HG02588 (cell line): Measurements from ENCODE around the gene DNAH12.
"Not testable (repeated sequence)": the region's sequence is repeated elsewhere in the genome, so short reads cannot be mapped to it uniquely, and the experiment has no call there.

Experiments
- ATAC-seq: cut with Tn5 transposase; IDR thresholded peaks from one replicate; pipeline ENCODE4 v1.9.1; 2021; ENCODE audit warnings: mild to moderate bottlenecking, moderate library complexity; ENCODE audit not compliant: unreplicated experiment

The DNAH12 gene

DNA sequence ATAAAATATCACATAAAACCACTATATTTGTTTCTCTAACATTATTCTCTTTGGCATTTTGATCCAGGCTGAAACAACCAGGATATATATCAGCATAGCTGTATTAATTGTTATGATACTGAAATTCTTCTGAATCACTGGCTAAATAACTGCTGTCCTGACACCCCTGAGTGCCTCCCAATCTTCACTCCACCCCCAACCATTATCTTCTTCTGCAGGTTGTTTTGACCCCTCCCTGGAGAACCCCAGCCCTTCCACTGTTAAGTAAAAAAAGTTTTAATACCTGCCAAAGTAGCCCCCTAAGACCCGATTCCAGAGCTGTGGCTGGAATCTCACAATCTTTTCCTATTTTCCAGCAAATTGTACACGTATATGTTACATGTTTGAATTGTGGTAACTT, 124.1 kb downstream of the DNAH12 start:
- ATAC-seq = no peak

DNA sequence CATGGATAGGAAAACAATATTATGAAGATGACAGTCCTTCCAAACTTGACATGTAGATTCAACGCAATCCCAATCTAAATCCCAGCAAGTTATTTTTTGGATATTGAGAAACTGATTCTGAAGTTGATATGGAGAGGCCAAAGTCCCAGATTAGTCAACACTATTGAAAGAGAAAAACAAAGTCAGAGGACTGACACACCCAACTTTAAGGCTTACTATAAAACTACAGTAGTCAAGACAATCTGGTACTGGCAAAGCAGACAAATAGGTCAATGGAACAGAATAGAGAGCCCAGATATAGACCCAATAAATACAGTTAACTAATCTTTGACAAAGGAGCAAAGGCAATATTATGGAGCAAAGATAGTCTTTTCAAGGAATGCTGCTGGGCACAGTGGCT, 132.4 kb downstream of the DNAH12 start:
- no peak for ATAC-seq

DNA sequence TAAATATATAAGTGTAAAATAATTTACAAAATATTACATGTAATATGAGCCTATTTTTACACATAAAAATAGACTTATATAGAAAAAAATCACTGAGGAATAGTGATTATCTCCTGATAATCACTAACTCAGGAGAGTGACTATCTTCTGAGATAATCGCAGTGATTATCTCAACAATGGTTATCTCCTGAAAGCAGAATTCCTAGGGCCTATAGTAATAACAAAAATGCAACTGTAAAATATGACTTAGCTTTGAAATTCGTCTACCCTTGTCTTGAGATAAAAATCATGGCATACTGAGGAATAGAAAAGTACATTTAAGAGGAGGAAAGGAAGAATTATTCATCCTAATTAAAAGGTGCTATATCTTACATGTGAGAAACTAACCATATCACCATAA, 134.7 kb downstream of the DNAH12 start:
- ATAC-seq = no peak

DNA sequence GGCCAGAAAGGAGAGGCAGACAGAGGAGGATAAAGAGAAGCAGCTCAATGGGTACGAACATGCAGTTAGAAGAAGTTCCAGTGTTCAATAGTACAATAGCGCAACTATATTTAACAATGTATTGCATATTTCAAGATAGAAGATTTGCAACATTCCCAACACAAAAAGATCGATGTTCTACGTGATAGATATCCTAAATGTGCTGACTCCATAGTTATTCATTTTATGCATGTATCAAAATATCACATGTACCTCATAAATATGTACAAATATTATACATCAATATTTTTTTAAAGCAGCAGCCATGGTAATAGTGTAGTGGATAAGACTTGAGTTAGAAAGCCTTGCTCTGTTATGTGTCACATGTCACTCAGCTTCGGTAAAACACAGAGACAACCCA, 141.5 kb downstream of the DNAH12 start:
- ATAC-seq = no peak

DNA sequence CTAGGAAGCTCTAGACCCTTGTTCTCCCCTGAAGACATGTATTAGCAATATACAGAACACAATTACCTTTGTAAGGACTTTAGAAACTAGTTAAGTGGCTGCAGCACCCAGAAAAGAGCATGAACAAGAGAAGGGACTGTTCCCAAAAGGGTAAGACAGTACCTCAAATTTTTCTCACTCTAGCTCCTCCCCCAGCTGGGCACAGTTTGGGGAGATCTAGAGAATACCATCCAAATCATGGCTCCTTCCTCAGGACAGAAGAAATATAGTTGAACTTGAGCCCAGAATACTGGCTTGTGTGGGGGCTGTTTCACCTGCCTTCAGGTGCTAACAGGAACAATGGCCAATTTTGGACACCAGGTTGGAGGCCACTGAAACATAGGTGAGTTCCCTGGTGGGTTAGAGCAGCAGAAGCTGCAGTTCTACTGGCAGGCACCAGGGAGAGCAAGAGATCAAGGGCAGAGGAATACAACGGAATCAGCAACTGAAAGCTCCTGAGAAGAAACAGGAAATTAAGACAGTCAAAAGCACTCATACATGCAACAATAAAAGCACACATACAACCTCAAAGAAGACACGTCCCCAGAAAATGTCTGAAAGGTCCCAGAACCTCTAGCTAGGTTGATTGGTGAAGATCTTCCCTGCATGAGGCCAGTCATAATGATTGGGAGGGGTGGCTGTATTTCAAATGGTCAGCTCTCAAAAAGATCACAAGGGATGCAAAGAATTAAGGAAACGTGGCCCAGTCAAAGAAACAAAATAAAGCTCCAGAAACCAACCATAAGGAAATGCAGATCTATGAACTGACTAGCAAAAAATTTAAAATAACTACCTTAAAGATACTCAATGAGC, 146.7 kb downstream of the DNAH12 start:
- ATAC-seq = peak; percentile 88

DNA sequence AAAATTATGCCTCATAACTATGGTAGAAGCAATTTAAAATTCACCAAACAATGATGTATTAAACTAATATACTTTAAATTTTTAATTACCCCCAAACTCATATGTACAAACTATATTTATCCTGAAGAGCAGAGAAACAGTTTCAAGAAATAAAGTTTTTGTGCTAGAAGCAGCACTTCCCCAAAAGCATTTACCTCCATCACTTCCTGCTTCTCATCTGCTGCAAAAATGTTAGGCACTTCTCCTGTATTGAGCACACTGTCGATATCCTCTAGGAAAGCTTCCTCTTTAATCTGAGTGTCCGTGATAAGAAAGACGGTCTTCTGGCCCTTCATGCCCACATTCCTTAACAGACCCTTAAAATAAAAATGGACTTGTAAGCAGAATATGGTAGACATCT, 150.2 kb downstream of the DNAH12 start:
- no peak for ATAC-seq

DNA sequence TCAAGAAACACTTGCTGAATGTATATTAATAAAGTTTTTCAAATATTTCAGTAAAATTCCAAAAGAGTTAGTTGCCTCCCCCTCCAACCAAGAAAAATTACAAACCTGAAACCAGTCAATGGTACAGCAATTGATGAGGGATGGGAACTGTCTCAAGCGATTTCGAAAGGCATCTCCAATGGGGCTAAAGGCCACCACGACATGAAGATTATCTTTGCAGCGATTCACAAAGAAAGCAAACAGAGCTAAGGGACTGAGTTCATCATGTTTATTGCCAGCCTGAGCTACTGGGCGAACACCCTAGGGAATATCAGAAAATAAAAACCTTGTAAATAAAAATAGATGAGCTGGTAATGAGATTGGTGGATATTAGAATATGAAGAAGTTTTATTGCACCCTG, 152.4 kb downstream of the DNAH12 start:
- no peak for ATAC-seq

DNA sequence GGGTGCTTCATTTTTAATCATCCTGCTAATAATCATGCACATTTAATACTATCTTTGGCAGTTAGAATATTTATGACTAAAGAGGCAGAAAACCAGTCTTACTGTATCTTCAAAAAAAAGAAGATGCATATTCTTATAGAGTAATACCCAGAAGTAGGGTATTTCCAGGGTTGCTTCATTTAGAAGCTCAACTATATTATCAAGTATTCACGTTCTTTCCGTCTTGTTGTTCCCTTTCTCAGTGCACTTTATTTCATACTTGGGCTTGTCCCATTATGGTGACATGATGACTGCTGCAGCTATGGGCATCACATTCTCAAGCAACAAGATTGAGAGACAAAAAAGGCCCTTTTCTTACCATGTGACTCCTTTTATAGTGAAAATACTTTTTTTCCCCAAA, 154.9 kb downstream of the DNAH12 start:
- no peak for ATAC-seq

DNA sequence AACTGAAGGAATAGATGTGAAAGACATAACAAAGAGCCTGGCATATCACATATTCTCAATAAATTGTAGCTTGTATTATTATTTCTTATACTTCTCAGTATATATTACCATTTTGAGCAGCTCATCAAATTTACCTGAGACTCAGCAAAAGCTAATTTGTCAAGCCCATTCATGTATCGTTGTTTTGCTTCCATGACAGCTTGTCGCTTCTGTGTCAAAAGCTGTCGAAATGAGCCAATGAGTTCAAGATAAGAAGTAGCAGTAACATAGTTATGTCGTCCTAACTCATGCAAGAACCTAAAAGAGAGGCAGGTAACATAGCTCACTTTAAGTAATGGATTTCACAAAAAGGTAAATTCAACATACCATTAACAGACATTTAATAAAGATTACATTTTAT, 157.8 kb downstream of the DNAH12 start:
- ATAC-seq = no peak

DNA sequence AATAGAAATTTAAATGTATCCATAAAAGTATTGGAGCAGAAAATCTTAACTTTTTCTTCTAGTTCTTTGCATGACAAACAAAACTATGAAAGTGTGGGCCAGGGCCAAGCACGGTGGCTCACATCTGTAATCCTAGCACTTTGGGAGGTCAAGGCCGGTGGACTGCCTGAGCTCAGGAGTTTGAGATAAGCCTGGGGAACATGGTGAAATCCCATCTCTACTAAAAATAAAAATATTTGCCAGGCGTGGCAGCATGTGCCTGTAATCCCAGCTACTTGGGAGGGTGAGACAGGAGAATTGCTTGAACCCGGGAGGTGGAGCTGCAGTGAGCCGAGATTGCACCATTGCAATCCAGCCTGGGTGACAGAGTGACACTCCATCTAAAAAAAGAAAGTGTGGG, 158.6 kb downstream of the DNAH12 start:
- ATAC-seq = no peak

DNA sequence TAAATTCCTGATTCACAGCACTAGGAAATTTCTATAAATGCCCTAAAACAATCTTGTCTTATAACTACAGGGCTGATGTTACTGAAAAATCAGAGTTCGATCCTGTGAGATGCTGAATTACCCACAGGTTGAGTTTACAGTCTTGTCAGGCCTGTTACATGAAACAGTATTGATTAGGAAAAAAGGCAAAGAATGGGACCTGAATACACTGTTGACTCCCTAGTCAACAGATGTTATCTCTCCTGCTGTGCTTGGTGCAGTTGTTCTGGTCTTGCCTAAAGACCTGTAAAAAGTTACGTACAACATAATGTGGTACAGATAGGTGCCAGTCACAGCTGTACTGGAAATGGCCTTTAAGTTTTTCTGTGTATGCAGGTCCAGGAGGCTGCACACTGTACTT, 160.3 kb downstream of the DNAH12 start:
- ATAC-seq = no peak

DNA sequence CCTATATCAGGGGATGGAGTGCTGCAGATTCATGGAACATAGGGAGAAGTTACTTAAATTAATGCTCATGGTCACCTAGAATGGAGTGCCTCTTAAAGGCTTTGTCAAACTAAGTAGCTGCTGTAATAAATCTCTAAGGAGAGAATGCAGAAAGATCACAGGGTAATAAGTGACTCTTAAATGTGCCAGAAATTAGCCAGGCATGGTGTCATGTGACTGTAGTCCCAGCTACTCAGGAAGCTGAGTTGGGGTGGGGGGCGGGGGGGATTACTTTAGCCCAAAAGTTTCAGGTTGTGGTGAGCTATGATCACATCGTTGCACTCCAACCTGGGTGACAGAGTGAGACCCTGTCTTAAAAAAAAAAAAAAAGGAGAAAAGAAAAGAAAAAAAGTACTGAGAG, 160.7 kb downstream of the DNAH12 start:
- no peak for ATAC-seq

DNA sequence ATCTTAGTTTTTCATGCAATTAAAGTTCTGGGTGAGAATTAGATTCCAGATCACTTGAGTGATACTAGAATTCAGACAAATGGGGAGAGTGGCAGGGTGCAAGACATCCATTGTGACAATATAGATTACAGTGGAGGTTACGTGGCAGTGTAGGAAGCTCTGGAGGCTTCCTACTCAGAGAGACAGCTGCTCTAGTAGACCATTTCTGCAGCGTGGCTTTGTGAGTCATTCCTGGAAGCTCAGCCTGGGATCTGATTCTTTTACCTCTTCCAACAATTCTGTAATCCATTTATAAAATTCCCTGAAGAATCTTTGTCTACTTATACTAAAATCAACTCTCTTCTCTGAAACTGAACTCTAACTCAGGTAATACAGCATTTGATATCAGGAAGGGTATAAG, 161.2 kb downstream of the DNAH12 start:
- ATAC-seq = no peak

DNA sequence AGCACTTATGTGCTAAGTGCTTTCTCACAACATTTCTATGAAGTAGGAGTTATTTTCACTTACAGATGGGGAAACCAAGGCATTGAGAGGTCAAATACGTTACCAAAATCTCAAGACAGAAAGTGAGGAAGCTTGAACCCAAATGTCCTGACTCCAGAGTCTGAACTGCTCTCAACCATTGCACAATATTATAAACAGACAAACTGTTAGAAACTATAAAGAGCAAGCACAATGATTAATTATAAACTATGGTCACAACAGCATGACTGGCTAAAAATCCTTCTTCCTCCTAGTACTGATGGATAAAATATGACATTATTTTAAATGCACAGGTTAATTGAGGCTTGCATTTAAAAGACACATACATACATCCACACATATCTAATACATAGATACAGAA, 173.8 kb downstream of the DNAH12 start:
- ATAC-seq = no peak

DNA sequence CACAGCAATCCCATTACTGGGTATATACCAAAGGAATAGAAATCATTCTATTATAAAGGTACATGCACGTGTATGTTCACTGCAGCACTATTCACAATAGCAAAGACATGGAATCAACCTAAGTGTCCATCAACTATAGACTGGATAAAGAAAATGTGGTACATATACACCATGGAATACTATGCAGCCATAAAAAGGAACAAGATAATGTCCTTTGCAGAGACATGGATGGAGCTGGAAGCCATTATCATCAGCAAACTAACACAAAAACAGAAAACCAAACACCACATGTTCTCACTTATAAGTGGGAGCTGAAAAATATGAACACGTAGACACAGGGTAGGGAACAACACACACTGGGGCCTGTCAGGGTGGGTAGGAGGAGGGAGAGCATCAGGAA, 179.1 kb downstream of the DNAH12 start:
- not testable (repeated sequence) for ATAC-seq

DNA sequence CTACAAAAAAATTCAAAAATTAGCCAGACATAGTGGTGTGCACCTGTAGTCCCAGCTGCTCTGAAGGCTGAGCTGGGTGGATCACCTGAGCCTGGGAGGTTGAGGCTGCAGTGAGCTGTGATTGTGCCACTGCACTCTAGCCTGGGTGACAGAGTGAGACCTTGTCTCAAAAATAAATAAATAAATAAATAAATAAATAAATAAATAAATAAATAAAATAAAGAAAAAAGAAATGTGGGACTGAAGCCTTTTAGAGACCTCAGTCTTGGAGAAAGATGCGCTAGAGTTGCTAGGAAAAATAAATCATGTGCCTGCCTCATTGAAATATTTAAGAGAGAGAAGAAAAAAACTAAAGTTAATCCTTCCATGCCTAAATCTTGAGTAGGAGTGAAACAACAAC, 187.9 kb downstream of the DNAH12 start:
- ATAC-seq = not testable (repeated sequence)

DNA sequence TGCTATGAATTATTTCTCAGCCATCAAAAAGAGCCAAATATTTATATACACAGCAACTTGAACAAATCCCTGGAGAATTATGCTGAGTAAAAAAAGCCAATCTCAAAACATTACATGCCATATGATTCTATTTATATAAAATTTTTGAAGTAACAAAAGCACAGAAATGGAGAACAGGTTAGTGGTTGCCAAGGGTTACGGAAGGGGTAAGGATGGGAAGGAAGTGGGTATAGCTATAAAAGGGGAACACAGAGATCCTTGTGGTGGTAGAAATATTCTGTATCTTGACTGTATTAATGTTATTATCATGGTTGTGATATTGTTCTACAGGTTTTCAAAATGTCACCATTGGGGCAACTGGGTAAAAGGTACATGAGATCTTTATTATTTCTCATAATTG, 189.4 kb downstream of the DNAH12 start:
- ATAC-seq = no peak

DNA sequence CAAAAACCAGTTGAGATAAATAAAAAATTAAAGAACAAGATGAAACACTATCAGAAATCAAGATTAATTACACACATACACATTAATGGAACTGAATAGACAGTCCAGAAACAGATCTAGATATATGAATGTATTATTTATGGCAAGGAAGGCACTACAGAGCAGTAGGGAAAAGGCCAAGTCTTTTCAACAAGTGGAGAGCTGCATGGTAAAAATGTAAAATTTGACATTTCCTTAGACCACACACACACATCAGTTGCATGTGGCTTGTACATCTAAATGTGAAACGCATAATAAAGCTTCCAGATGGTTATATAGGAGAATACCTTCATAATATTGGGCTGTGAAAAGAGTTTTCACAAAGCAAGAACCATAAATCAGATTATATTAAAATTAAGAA, 193.9 kb downstream of the DNAH12 start:
- ATAC-seq = no peak

DNA sequence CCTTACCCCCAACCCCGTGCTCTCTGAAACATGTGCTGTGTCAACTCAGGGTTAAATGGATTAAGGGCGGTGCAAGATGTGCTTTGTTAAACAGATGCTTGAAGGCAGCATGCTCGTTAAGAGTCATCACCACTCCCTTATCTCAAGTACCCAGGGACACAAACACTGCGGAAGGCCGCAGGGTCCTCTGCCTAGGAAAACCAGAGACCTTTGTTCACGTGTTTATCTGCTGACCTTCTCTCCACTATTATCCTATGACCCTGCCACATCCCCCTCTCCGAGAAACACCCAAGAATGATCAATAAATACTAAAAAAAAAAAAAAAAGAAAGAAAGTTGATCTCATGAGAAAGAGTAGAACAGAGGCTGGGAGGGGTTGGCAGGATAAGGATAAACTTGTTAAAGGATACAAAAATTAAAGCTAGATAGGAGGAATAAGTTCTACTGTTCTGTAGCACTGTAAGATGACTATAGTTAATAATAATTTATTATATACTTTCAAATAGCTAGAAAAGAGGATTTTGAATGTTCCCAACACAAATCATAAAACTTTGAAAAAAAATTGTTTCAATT, 205.0 kb downstream of the DNAH12 start:
- not testable (repeated sequence) for ATAC-seq

DNA sequence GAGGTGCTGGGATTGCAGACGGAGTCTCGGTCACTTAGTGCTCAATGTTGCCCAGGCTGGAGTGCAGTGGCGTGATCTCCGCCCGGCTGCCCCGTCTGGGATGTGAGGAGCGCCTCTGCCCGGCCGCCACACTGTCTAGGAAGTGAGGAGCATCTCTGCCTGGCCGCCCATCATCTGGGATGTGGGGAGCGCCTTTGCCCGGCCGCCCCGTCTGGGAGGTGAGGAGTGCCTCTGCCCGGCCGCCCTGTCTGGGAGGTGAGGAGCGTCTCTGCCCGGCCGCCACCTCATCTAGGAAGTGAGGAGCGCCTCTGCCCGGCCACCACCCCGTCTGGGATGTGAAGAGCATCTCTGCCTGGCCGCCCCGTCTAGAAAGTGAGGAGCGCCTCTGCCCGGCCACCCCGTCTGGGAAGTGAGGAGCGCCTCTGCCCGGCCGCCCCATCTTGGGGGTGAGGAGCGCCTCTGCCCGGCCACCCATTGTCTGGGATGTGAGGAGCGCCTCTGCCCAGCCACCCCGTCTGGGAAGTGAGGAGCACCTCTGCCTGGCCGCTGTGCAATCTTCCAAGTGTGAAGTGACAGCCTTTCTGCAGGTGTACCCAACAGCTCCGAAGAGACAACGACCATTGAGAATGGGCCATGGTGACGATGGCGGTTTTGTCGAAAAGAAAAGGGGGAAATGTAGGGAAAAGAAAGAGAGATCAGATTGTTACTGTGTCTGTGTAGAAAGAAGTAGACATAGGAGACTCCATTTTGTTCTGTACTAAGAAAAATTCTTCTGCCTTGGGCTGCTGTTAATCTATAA, 205.7 kb downstream of the DNAH12 start:
- not testable (repeated sequence) for ATAC-seq

DNA sequence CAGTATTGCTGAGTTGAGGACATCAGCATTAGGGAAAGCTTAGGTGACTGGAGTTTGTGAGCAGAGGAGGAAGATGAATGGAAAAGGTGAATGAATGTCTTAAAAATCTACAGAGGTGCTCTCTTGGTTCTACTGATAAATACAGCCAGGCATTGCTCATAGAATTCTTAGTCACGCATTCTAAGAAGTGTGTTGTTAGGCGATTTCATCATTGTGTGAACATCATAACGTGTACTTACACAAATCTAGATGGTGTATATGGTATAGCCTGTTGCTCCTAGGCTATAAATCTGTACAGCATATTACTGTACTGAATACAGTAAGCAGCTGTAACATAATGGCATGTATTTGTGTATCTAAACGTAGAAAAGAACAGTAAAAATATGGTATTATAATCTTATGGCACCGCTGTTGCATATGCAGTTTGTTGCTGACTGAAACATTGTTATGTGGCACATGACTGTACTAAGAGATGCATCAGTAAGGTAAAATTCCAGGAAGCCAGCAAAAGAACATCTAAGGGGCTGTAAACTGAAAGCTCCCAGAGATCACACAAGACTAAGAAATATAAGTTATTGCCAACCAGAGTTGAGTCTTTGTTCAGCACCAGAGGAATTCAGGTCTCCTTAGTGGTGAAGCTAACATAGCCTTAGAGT, 208.7 kb downstream of the DNAH12 start:
- no peak for ATAC-seq
